ENCODE results near the gene KCNH5.

KCNH5 gene

GRCh38 chr14:62667421-62667914, 377.8 kb downstream of the KCNH5 start:
- no peak for DNase-seq

GRCh38 chr14:62665286-62665685, 380.0 kb downstream of the KCNH5 start:
- DNase-seq, result no peak

- DNase-seq, result no peak
Measured at GRCh38 chr14:62663456-62663821, 381.8 kb downstream of the KCNH5 start.

GRCh38 chr14:62662811-62663455, 382.3 kb downstream of the KCNH5 start:
- no peak for DNase-seq

- no peak for DNase-seq
Measured at GRCh38 chr14:62661818-62662217, 383.4 kb downstream of the KCNH5 start.

GRCh38 chr14:62658631-62659030, 386.6 kb downstream of the KCNH5 start:
- no peak for DNase-seq

- no peak for DNase-seq
Measured at GRCh38 chr14:62657376-62657775, 387.9 kb downstream of the KCNH5 start.

GRCh38 chr14:62655166-62655565, 390.1 kb downstream of the KCNH5 start:
- no peak for DNase-seq

GRCh38 chr14:62654641-62655040, 390.6 kb downstream of the KCNH5 start:
- no peak for DNase-seq

Data from DMS79 treated with DMSO at 0.1 percent for 48 hours (cell line).